ENCODE data around the gene G6PC3. TPM values are rescaled to one million over a fixed set of nuclear protein-coding genes. Genes with fewer than 3 reads are reported as not detected.

G6PC3 gene
- total RNA-seq, 1 donor from 2014 or later: 40.1 TPM

DNA sequence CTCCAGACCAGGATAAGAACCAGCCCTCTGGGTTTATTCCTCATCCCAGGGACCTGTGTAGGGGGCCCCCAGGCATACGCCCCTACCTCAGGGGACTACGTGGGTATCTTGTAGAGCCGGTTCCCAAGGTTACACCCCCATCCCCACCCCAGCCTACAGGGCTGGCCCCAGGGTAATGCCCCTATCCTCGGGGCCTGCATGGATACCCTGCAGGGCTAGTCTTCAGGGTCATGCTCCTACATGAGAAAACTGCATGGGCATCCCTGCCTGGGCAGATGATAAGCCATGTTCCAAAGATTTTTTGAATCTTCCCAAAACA is 38.7 kb downstream of the G6PC3 start:
- ATAC-seq (no peak), DNase-seq (no peak)
- TF ChIP-seq CTCF (IDR thresholded peaks at IDR 0.05): no peak
- H3K4me1 ChIP-seq: peaks cover 87% of the 10 kb centered on the region
- no peaks in the 10 kb centered on the region for H3K27me3 ChIP-seq (ENCODE audit: low read depth)
- H3K27ac ChIP-seq: peak overlapping the region; percentile 58
- H3K9me3 ChIP-seq: no peaks in the 10 kb centered on the region
- intact Hi-C loops (cut with DNase I): no loop called here
- peak overlapping the region; percentile 54 for H3K4me3 ChIP-seq
- H3K36me3 ChIP-seq: peaks cover 29% of the 10 kb centered on the region

- Histone ChIP-seq H3K36me3 (peaks cover 29% of the 10 kb centered on the region), H3K9me3 (no peaks in the 10 kb centered on the region), H3K27ac (peak overlapping the region; percentile 58), H3K4me3 (peak overlapping the region; percentile 54), H3K4me1 (peaks cover 81% of the 10 kb centered on the region), H3K27me3 (ENCODE audit: low read depth) (no peaks in the 10 kb centered on the region)
- no peak for TF ChIP-seq CTCF (IDR thresholded peaks at IDR 0.05)
- no peak for DNase-seq
- intact Hi-C loops (cut with DNase I): no loop called here
- ATAC-seq: no peak
Observed at GRCh38 chr17:44110011-44110686, 39.6 kb downstream of the G6PC3 start.

DNA sequence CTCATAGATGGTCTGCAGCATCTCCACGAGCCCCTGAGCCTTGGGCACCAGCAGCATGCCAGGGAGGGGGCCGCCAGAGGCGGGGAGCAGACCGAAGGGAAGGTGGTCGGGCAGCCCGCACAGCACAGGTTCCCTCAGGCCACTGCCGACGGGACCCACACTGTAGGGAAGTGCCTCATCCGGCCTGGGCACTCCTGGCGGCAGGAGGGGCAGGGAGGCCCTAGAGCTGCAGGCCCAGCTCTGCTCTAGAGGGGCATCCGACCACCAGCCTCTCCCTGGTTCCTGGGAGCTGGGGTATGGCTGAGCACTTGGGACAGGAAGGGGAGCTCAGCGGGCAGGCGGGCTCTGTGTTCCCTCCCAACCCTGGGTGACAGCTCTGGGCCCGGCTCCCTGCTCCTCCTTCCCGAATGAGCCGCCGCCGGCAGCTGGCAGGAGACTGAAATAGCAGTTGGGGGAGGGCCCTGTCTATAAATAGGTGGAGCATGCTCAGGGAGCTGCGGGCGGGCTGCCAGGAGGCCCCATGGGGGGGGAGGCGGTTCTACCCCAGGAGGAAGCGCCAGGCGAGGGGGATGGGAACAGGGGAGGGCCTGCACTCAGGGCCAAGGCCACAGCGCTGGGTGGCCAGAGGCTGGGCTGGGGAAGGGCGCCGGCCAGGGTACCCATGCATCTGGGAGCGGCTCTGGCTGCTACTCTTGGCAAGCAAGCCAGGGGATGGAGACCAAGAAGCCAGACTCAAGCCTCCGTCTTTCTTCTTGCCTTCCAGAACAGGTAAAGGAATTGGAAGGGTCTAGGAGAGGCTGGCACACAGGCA is 40.5 kb downstream of the G6PC3 start:
- no peak for TF ChIP-seq CTCF (IDR thresholded peaks at IDR 0.05)

GRCh38 chr17:44111777-44112176 is 41.2 kb downstream of the G6PC3 start:
- intact Hi-C loops (cut with DNase I): no loop called here

More for the DNA sequence above, 40.5 kb downstream of the G6PC3 start:
- intact Hi-C loops (cut with DNase I): no loop called here
- no peaks in the 10 kb centered on the region for H3K27me3 ChIP-seq (ENCODE audit: low read depth)
- peaks cover 31% of the 10 kb centered on the region for H3K36me3 ChIP-seq
- DNase-seq (peak; percentile 97), ATAC-seq (peak; percentile 93 to 94)
- H3K4me3 ChIP-seq: peak overlapping the region; percentile 54
- H3K9me3 ChIP-seq: no peaks in the 10 kb centered on the region
- H3K27ac ChIP-seq: peak overlapping the region; percentile 58
- H3K4me1 ChIP-seq: peaks cover 79% of the 10 kb centered on the region

More at GRCh38 chr17:44111777-44112176, 41.2 kb downstream of the G6PC3 start:
- no peak for TF ChIP-seq CTCF (IDR thresholded peaks at IDR 0.05)
- H3K4me1 ChIP-seq: peaks cover 73% of the 10 kb centered on the region
- ATAC-seq (no peak), DNase-seq (no peak)
- H3K36me3 ChIP-seq: peaks cover 37% of the 10 kb centered on the region
- peak overlapping the region; percentile 54 for H3K4me3 ChIP-seq
- H3K27ac ChIP-seq: peak overlapping the region; percentile 58
- H3K27me3 ChIP-seq (ENCODE audit: low read depth): no peaks in the 10 kb centered on the region
- H3K9me3 ChIP-seq: no peaks in the 10 kb centered on the region

Measured in lower lobe of right lung (tissue), 2 donors.